ENCODE results near the gene PPP1R14D.

The PPP1R14D gene

DNA sequence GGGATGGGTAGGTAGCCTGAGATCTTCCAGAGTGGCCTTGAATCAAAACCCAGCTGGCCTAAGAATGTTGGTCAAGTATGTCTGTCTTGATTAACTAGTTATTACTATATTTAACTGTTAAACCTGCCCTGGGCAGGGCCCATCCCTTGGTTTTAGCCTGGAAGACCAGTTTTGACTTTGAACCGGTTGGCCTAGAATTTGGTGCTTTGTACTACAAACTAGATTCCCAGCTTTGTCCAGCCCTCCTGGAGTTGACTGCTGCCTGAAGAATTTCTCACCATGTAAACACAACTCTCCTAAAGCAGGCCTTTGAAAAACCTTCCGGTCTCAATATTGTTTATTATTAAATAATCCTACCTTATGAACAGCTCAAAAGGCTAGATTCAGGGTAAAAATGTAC, 42.7 kb downstream of the PPP1R14D start:
- DNase-seq, result no peak

DNA sequence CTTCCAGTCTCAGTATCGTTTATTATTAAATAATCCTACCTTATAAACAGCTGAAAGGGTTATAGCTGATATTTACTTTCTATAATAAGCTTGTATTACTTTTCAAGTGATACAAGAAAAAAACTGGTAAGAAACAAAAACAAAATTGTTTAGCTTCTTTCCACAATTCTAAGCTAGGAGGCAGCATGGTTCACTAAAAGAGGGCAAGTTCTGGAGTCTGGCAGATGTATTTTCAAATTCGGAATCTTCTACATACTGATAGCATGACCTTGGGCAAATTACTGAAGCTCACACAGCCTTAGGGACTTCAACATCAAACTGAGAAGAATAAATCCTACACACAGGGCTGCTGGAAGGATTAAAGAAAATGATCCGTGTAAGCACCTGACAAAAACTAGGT, 43.3 kb downstream of the PPP1R14D start:
- DNase-seq, result no peak

DNA sequence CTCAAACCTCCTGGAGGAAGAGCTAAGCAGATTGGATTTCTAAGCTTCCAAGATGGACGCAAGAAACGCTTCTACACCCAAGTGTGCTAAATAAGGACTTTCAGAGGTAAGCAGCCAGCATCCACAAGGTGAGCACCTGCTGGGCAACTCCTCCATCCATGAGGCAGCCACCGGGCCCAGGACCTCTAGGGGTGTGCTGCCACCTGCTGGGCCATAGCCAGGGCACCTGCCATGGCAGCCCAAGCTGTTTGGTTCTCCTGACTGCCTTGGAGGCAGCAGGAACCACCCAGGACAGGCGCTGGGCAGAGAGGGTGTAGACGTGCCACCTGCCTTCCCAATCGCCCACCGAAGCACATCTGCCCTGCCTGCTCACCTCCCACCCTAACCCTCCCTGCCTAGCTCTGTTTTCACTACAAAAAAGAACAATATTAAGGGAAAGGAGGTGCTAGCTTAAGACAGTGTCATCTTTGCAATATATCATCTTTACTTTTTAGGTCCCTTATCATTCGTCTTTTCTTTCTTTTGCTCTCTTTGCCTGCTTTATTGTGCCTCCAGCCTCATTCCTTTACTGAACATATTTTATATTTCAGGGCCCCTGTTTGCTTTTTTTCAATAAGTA, 45.8 kb downstream of the PPP1R14D start:
- DNase-seq, result peak; percentile 48

DNA sequence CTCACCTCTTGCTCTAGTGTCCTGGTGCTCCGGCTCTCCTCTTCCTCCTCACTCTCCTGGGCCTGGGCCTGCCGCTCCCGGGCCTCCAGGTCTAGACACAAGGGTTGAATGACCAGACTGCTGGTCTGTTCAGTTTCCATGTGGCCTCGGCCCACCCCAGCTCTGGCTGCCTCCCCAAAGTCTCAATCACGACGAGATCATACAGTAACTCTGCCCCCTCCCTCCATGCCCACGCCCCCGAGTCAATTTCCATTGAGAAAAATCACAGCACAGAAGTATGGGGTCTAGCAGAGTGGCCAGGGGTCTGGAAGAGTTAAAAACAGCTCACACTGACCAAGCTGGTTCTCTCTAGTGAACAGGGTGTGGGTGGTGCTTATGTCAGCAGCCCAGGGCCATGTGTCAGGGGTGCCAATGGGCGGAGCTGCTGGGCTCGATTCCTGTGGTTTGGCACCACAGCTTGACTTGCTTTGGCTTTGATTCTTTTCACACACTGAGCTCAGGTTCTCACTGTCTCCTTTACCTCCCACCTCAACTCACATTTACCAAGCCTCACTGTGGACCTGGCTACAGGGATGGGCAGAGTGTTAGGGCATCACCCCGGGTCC, 51.9 kb downstream of the PPP1R14D start:
- DNase-seq, result no peak

DNA sequence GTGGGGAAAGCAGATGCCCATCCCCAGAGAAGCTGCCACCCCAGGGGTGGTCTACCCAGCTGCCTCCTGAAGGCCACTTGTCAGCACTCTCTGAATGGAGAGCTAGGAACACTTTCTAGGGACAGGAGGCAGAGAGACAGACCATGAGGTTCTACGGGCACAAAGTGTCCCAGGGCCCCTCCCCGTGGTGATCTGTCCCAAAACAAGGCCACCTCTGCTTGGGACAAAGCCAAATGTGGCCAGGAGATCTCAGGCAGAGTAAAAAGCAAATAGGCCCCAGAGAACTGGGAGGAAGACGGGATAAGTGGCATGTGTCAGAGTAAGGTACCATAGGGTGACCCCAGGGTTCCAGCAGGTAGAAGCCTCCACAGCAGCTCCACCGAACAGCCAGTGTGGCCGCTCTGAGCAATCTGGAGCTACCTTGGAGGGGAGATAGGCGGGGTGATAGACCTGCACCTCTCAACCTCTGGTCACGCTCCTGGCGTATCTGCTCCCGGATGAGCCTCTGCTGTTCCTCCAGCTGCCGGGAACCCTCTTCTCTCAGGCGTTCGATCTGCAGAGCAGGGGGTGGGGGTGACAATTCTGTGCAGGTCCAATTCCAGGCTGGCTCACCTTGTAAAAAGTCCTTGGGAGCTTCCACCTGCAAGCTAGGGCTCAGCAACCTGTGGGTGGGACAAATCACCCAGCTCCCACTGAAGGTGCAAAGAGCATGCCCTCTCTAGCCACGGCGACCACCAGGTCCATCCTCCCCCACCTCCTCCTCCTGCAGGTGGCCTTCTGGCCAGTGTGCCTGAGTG, 52.6 kb downstream of the PPP1R14D start:
- no peak for DNase-seq

DNA sequence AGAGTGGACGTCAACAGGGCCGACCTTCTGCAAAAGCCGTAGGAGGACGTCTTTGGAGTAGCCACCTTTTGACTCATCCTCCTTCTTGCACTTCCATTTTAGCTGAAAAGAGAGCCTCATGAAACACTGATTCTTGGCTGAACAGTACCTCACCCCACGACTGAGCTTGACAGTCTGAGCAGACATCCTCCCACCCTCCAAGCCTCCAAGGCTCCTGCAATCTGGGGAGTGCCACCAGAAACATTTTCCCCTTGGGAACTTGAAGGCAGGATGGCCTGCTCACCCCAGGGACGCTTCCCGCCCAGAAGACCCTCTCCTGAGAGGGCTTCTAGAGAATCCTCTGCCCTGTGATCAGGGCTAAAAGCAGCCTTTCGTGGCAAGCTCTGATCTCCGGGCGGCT, 53.5 kb downstream of the PPP1R14D start:
- DNase-seq, result no peak

DNA sequence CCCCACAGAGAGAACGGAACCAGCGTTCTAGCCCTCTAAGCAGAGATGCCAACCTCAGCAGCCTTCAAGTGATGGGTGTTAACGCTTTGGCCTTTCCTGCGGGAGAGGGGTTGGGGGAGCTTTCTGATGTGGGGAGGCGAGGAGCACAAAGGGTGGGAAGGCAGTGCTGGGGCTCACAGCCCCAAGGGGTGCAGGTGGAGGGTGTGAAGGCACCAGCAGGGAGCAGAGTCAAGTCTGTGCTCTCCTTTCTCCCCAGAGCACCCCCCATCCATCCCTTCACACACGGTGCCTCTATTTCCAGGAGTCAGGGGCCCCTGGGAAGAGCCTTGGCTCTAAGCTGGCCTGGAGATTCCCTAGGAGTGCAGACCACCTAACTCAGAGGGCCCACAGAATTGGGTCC, 54.6 kb downstream of the PPP1R14D start:
- DNase-seq, result no peak

DNA sequence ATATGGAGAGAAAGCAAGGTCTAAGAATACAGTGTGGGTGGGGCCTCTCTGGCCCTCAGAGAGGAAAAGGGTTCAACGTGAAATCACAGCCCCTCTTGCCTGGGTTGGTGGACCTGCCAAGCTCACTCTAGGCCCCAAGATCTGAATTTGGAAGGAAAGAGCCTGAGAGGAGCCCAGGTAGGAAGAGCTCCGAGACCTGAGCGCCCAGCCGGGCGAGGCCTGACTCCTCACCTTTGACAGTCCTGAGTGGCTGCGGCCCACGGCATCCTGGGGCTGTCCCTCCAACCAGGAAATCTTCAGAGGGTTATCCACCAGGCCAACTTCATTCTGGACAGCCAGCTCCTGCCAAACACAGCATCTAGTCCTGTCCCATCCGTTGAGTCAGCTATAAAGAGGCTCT, 55.0 kb downstream of the PPP1R14D start:
- DNase-seq, result no peak

DNA sequence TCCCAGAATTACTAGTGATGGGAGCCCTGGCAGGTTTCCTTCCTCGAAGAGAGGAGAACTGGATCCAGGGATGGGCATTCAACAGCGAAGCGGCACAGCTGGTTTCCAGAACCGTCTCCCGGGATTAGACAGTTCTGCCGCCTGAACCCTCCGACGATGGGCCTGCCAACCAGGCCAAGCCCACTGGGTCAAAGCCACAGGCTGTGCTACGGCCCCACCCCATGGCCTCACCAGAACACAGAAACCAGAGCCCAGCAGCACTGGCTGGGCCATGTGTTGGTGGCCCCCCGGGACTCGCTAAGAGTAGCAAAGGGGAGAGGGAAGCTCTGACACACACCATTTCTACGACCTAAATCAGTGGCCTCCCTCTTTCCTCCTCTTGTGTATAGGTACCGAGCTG, 56.5 kb downstream of the PPP1R14D start:
- DNase-seq, result no peak

DNA sequence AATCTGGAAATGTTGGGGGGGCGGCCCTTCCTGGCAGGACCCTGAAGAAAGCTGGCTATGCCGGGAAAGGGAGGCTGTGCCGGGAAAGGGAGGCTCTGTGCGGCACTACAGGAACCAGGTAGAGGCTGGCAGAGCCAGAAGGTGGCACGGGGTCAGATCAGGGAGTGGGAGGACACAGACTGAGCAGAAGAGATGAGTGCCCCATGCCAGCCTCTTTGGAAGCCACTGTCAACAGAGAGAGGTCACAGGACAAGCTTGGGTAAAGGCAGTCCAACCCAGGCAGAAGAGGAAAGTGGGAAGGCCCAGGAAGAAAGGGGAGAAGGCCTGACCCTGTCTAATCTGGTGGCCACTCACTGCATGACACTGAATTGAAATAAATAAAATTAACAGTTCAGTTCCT, 57.3 kb downstream of the PPP1R14D start:
- DNase-seq, result no peak

DNA sequence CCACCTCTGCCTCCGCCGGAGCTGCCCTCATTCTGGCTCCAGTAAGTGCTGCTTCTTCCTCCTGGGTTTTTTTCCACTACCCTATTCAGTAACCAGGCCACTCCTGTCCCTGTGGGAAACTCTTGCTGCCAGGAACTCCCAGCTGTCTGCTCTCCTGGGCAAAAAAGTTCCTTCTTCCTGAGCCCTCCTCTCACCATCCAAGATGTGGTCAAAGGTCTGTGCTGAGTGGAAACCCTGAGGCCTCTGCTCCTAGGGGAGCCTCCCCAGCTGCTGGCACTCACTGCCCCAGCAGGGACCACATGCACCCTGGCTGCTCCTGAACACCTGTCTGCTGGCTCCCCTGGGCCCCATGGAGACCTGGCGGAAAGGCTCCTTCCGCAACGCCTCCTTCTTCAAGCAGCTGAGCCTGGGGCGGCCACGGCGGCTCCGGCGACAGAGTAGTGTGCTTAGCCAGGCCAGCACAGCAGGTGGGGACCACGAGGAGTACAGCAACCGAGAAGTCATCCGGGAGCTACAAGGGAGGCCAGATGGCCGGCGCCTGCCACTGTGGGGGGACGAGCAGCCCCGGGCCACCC, 58.3 kb downstream of the PPP1R14D start:
- DNase-seq, result no peak

DNA sequence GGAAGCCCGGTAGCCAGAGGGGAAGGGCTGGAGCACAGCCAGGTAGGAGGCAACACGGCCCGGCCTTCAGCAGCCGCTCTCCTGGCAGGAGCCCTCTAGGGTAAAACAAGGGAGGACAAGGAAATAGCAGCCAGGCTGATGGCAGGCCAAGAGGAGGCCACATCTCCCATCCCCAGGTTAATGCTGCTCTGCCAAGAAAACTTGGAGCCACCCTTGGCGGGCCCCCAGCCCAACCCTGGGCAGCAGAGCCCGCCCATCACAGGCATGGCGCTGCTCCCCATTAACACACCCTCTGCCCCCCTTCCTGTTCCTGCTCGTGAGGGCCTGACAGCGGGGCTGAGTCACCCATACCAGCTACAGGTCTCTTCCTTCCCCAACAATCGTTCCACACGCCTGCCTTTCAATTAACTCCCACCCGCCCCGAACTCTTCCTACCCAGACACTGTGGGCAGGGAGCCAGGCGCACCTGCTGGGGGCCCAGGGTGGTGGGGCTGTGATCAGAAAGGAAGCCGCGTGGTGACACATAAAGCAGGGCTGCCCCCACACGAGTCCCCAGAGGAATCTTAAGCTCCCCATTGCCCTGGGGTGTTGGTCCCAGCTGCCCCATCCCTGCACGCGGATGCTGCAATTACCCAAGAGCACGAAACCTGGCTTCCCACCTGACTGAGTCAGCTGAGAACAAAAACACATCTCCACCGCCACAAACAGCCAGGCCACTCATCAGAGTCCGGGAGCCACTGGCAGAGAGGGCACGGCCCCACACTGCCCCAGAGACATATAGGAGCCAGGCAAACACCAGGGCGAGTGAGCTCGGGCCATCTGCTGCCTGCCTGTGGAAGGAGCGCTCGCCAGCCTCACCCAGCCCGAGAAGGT, 59.0 kb downstream of the PPP1R14D start, which contains the start of gene C15orf62:
Gene C15orf62, plus strand, starts transcription at position 707 of the 873 bp plus-strand sequence. CDS start 516 bp downstream, outside the sequence.
- DNase-seq, result peak; percentile 68

DNA sequence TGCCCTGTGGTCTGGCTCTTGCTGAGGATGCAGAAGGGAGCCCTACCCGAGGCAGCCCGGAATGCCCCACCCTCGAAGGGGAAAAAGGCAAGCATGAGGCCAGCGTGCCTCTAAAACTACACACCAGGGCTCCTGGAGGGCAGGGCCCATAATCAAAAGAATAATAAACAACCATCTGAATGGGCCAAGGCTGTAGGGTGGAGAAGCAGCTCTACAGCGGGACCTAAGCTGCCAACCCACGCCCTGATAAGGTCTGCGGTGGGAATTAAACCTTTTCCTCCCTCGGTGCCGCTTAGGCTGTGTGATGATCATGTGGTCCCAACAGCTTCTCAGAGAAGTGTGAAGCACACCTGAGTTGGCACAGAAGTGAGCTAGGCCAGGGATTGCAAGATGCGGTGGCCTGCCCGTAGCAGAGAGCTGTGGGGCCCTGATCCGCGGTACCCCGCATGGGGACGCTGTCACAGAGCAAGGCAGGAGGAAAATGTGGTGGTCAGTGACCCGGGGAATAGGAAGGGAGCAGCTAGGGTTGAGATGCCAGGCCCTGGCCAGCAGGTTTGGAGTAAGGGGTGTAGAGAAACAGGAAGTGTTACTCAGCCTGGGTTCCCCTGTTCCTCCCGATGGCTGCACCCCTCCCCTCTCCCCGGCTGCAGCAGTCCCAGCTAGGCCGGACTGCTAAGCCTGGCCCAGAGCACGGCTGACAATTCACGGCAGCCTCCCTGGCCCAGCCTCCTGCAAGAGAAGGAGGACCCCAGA, 59.8 kb downstream of the PPP1R14D start:
- DNase-seq, result no peak

DNA sequence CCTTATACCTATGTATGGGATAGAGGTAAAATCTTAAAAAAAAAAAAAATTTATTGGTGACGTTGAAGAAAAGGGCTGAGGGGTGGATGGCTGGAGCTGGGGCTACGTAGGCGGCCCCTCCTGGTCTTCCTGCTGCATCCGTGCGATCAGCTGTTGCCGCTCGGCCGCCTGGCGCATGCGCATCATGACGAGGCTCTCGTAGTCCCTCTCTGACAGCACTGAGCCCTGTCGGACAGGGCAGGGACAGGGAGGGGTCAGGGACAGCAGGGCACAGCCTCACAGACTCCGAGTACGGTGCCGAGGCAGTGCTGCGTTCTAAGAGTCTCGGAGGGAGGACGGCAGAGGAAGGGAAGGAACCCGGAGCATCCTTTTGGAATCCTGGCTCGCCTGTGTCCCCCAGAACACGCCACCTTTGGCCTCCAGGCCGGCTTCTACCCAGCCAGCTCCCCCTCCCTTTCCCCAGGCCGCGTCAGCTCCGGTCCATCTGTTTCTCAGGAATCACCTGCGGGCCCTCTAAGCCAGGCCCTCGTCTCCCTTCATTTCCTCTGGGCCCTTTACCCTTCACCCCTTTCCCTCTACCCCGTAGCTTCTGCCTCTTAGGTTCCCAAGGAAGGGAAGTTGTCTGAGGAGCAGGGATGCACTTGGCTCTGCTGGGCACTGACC, 60.5 kb downstream of the PPP1R14D start:
- no peak for DNase-seq

DNA sequence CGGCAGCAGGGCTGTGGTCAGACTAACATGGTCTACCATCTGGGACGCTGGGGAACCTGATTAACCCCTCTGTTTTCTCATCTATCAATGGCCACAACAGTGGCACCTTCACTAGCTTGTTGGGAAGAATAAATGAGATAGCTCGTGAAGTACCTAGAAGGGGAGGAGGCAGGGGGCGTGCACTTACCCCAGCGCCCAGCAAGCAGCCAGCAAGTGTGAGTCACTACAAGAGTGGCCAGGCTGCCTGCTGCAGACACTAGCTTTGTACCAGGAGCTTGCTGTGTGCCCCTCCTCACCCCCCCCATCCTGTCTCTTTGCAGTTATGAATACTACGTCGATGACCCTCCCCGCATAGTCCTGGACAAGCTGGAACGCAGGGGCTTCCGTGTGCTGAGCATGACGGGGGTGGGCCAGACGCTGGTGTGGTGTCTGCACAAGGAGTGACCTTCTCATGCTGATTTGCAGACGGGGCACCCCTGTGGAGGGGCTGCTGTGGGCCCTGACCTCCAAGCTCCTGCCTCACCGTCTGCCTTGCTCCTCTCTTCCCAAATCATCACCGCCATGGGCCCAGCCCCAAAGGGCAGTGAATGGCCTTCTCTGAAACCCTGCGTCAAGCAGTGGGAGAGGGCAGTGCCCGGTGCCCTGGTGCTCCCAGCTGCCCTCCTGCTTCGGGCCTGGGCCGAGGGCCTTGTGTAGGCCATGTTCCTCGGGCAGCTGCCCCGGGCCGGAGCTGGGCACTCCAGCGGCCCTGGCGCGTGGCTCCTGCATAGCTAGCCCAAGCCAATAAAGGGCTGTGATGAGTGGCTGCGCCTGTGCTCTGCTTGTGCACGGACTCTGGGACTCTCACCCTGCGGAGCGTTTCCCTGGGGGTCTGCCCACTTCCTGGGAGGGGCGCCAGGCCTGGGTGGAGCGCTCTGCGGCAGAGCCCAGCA, 61.3 kb downstream of the PPP1R14D start:
- DNase-seq, result no peak

DNA sequence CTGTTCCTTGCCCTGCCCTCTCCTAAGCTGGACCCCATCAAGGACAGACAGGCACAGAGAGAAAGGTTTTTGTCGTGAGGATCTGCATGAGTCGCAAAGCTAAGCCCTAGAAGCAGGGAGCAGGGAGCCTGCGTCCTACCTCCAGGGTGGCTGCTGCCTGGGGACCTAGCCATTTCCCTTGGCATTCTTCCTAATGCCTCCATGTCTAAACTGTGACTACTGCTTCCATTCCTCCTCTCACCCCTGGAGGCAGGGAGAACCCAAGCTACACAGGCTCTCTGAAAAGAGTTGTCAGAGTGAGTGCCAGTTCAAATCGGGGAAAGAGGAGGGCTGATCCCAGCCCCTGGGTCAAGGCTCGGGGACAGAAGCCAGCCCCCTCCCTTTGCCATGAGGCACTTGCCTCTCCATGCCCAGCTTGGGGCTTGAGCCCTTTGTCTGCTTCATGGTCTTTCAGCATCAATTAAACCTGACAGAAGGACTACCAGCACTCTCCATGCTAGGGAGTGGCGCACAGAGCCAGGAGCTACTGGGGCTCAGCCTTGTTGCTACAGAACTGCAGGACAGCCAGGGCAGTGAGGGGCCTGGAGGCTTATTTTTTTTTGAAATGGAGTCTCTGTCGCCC, 62.2 kb downstream of the PPP1R14D start:
- DNase-seq, result no peak

Measured in right kidney (tissue), 1 donor.